ENCODE results near the gene DUSP18.
"Not testable (repeated sequence)": the region's sequence is repeated elsewhere in the genome, so short reads cannot be mapped to it uniquely, and the experiment has no call there.

DUSP18 gene

GRCh38 chr22:30636226-30637077 is 31.2 kb downstream of the DUSP18 start:
- no peak for DNase-seq

GRCh38 chr22:30635273-30636225 is 32.1 kb downstream of the DUSP18 start, which contains the start of gene SLC35E4:
TSS of gene SLC35E4 (plus strand) at chr22:30635781. CDS start at chr22:30636451, 670 bp downstream.
- peak; percentile 17 for DNase-seq

- peak; percentile 17 for DNase-seq
Observed at GRCh38 chr22:30634471-30635233, 33.0 kb downstream of the DUSP18 start.

- not testable (repeated sequence) for DNase-seq
Observed at GRCh38 chr22:30631469-30631868, 36.2 kb downstream of the DUSP18 start.

- DNase-seq = no peak
Observed at GRCh38 chr22:30628491-30628890, 39.2 kb downstream of the DUSP18 start.

GRCh38 chr22:30627471-30627870 is 40.2 kb downstream of the DUSP18 start:
- no peak for DNase-seq

- no peak for DNase-seq
Observed at GRCh38 chr22:30626413-30626812, 41.3 kb downstream of the DUSP18 start.

GRCh38 chr22:30619909-30620308 is 47.8 kb downstream of the DUSP18 start:
- DNase-seq = not testable (repeated sequence)

- no peak for DNase-seq
Observed at GRCh38 chr22:30617819-30618218, 49.9 kb downstream of the DUSP18 start.

- no peak for DNase-seq
Observed at GRCh38 chr22:30615543-30615954, 52.1 kb downstream of the DUSP18 start.

GRCh38 chr22:30614879-30615278 is 52.8 kb downstream of the DUSP18 start:
- no peak for DNase-seq

- no peak for DNase-seq
Observed at GRCh38 chr22:30614268-30614667, 53.4 kb downstream of the DUSP18 start.

GRCh38 chr22:30612789-30613188 is 54.9 kb downstream of the DUSP18 start:
- no peak for DNase-seq
